Breast epithelium (tissue), 3 donors: ENCODE results near the gene SHISA6.

Experiments used
- CTCF ChIP-seq, 3 donors: fragments of 450-650 bp; IDR thresholded peaks; one replicate each; pipeline ENCODE4 v1.5.1; 2016 to 2017; ENCODE audit warnings: antibody characterized with exemption in 3 of 3, mild to moderate bottlenecking in 3 of 3, moderate library complexity in 3 of 3
- POLR2A ChIP-seq: fragments of 450-650 bp; IDR thresholded peaks from one replicate; pipeline ENCODE4 v1.6.1; 2016; ENCODE audit warnings: antibody characterized with exemption, mild to moderate bottlenecking, moderate library complexity
- POLR2AphosphoS5 ChIP-seq, 3 donors: sonication (generic); formaldehyde crosslinking; IDR thresholded peaks; one replicate each; pipeline ENCODE4 v1.6.1; 2017; ENCODE audit warnings: antibody characterized with exemption in 3 of 3

- no peak for TF ChIP-seq POLR2AphosphoS5 (IDR thresholded peaks at IDR 0.05)
- TF ChIP-seq CTCF (IDR thresholded peaks at IDR 0.05): no peak
- TF ChIP-seq POLR2A: no peak
These were observed 165.7 kb downstream of the SHISA6 start for GRCh38 chr17:11406716-11407115.
